NB4 (cell line): ENCODE results near the gene NSMCE4A.

Experiments used
- CTCF ChIP-seq: IDR thresholded peaks from one replicate; pipeline ENCODE4 v1.5.1; 2012; ENCODE audit warnings: low read depth, low read length
- POLR2A ChIP-seq: IDR thresholded peaks from 2 replicates; pipeline ENCODE4 v1.6.1; 2011; ENCODE audit warnings: mild to moderate bottlenecking; ENCODE audit not compliant: insufficient read length; ENCODE audit errors: extremely low read depth

DNA sequence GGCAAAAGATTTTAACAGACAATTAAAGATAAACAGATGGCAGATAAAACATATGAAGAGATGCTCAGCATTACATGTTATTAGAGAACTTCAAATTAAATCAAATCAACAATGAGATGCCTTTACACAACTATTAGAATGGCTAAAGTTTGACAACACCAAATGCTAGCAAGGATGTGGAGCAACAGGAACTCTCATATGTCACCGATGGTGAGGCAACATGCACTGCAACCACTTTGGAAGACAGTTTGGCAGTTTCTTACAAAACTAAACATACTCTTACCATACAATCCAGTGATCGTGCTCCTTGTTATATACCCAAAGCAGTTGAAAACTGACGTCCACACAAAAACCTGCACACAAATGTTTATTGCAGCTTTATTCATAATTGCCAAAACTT, 33.5 kb downstream of the NSMCE4A start:
- no peak for TF ChIP-seq CTCF
- no peak for TF ChIP-seq POLR2A
